Uterine smooth muscle cell (primary cell): ENCODE data around the gene TNMD. TPM values are rescaled to one million over a fixed set of nuclear protein-coding genes. Genes with fewer than 3 reads are reported as not detected.

Experiments used
- total RNA-seq: library from RNA; depleted of rRNA; stranded (reverse); fragments of >200 nt; gene quantifications from 2 replicates; pipeline ENCODE4 v1.2.3, GENCODE V29; 2014

Gene TNMD
- not detected in 2 replicates for total RNA-seq

DNA sequence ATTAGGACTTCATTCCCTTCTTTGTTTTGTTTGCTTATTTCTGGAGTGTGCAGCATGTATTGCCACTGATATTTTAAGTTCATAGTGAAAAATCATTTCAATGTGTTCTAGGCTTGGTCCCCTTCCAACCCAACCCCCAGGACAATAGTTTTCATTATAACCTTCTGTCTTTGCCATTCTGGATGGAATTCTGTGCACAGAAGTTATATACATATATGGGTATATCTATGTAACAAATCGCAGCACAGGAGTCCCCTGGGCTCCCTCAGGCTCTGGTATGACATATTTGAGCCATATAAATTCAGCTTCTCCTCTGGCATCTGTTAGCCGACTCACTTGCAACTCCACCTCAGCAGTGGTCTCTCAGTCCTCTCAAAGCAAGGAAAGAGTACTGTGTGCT, at the start of gene TNMD:
Gene TNMD, plus strand, starts transcription at position 326 of the 400 bp plus-strand sequence. CDS start 83 bp downstream, outside the sequence.

DNA sequence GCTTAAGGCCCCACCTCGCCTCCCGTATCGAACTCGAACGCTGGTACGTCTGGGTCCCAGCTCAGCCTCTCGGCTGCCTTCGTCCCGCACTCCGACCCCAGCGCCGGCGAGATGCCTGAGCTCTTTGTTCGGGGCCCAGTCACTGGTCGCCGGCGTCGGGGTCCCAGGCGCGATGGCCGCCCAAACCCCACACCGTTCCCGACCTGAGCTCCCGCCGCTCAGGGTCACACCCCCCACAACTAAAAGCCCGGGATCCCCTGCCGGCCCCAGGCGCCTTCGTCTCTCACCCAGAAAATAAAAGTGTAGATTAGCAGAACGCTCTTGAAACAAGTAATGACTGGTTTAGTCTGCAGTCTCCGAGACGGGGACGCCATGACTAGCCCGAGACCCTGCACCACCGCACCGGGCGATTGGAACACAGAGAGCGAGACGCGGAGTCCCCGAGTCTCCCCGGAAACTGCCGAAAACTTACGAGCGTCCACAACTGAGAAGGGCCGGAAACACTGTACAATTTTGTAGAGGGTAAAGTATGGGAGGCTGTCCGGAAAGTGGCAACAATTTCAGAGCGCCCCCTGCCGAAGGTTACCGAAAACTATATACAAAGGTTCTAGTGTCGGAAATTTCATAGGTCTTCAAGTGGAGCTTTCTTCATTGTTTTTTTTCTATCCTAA, 51.7 kb downstream of the TNMD start, which contains the start of gene TSPAN6:
Gene TSPAN6, minus strand, starts transcription at position 486 of the 671 bp plus-strand sequence. Its CDS starts 112 bp downstream, at position 374.

DNA sequence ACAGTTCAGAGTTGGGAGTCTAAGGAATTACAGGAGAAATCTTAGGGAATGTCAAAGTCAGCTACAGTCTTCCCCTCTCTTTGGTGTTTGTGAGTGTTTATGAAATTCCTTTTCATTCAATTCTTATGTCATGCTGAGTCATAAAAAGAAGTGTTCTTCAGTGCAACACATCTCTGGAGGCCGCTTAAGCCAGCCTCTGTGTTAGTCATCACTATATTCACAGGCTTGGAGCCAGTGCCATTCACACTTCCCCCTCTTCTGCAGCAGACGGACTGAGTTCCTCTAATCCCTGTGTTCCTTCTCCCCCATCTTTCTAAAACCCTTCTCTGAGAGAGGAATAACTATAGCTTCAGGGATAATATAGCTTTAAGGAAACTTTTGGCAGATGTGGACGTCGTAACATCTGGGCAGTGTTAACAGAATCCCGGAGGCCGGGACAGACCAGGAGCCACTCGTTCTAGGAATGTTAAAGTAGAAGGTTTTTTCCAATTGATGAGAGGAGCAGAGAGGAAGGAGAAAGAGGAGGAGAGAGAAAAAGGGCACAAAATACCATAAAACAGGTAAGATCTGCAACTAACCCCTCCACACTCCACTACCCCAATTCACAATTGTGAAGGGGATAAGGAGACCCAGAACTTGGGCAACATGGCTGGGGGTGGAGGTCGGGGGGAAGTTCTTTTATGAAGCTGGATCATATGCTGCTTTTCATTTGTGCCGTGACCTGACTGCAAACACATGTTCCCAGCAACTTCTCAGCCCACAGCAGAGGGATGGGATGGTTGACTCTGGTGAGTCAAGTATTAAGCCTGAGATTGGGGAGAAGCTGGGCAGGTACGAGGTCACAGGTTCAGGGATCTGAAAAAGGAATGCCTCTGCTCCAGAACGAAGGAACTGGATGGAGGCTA, 59.5 kb downstream of the TNMD start, which contains the start of gene SRPX2:
Gene SRPX2, plus strand, starts transcription at position 244 of the 905 bp plus-strand sequence. CDS start 2,124 bp downstream, outside the sequence.

Other genes starting within 250 kb of the TNMD start
- gene PCDH19, start 174.7 kb upstream of the TNMD start, total RNA-seq = under 0.01 and 0.12 TPM in 2 replicates
- gene TSPAN6, start 51.9 kb downstream of the TNMD start, total RNA-seq = 22.0 and 39.2 TPM in 2 replicates
- 19.8 and 58.2 TPM in 2 replicates for gene SRPX2, start 59.3 kb downstream of the TNMD start, total RNA-seq
- gene SYTL4, start 147.2 kb downstream of the TNMD start, total RNA-seq = 6.5 and 10.0 TPM in 2 replicates
- gene CSTF2, start 235.5 kb downstream of the TNMD start, total RNA-seq = 16.5 and 28.0 TPM in 2 replicates